OCI-LY7 (cell line): ENCODE data around the gene HSF2. TPM values are rescaled to one million over a fixed set of nuclear protein-coding genes. Genes with fewer than 3 reads are reported as not detected.

ENCODE experiments used
- BruUV-seq: library from RNA; stranded (reverse); fragments of 400-500 nt; replicated peaks from 2 replicates; lab custom pipeline; 2021; lab: Mats Ljungman, UMichigan
- CTCF ChIA-PET: fragments of 300-600 bp; sonication (Branson Sonifier 250); formaldehyde crosslinking; loops from one replicate; lab custom pipeline; 2022; ENCODE audit warnings: antibody characterized with exemption; ENCODE audit not compliant: unreplicated experiment; lab: Charles Lee
- POLR2A ChIA-PET: fragments of 300-600 bp; sonication (Branson Sonifier 250); formaldehyde crosslinking; loops from one replicate; lab custom pipeline; 2022; ENCODE audit warnings: antibody characterized with exemption; lab: Charles Lee
- DNase-seq: peaks from one replicate; pipeline ENCODE4 v3.0.0-alpha.2; 2015; ENCODE audit warnings: low spot score
- H2AFZ ChIP-seq: fragments of 200-600 bp; sonication (generic), shearing (Covaris generic); 2 replicates; pipeline ENCODE4 v1.6.1; 2014; ENCODE audit warnings: mild to moderate bottlenecking, antibody characterized with exemption, low read length, moderate library complexity
- H3K27ac ChIP-seq: fragments of 200-600 bp; sonication (generic); 2 replicates; pipeline ENCODE4 v1.5.1; 2014; ENCODE audit warnings: mixed run types, low read depth, mild to moderate bottlenecking, moderate library complexity, low read length, inconsistent platforms; ENCODE audit not compliant: poor library complexity, severe bottlenecking
- H3K36me3 ChIP-seq: fragments of 200-600 bp; sonication (generic); 2 replicates; pipeline ENCODE4 v1.6.1; 2014; ENCODE audit warnings: mild to moderate bottlenecking, antibody characterized with exemption, low read length, moderate library complexity, mixed read lengths; ENCODE audit not compliant: insufficient read depth
- H3K4me1 ChIP-seq: fragments of 200-600 bp; sonication (generic); 2 replicates; pipeline ENCODE4 v1.5.1; 2014; ENCODE audit warnings: mild to moderate bottlenecking, low read length; ENCODE audit not compliant: insufficient read depth, poor library complexity, severe bottlenecking
- H3K4me2 ChIP-seq: fragments of 200-600 bp; sonication (generic); 2 replicates; pipeline ENCODE4 v1.6.1; 2014; ENCODE audit warnings: mild to moderate bottlenecking, low read length
- H3K4me3 ChIP-seq: fragments of 200-600 bp; sonication (generic); 2 replicates; pipeline ENCODE4 v1.5.1; 2014; ENCODE audit warnings: mild to moderate bottlenecking, low read depth, low read length; ENCODE audit not compliant: poor library complexity, severe bottlenecking
- H3K79me2 ChIP-seq: fragments of 200-600 bp; sonication (generic); 2 replicates; pipeline ENCODE4 v1.6.1; 2016; ENCODE audit warnings: low read depth, mild to moderate bottlenecking, low read length, moderate library complexity, mixed read lengths; ENCODE audit not compliant: insufficient read depth
- H3K9me2 ChIP-seq: fragments of 200-600 bp; sonication (generic); 2 replicates; pipeline ENCODE4 v1.6.1; 2016; ENCODE audit warnings: mild to moderate bottlenecking, low read length, mixed read lengths; ENCODE audit not compliant: insufficient read depth
- H3K9me3 ChIP-seq: fragments of 200-600 bp; sonication (generic); 2 replicates; pipeline ENCODE4 v1.6.1; 2014; ENCODE audit warnings: mild to moderate bottlenecking, mixed run types, low read length, mixed read lengths
- H4K20me1 ChIP-seq: fragments of 200-600 bp; sonication (generic); 2 replicates; pipeline ENCODE4 v1.6.1; 2014; ENCODE audit warnings: mild to moderate bottlenecking, antibody characterized with exemption, low read length, moderate library complexity, mixed read lengths; ENCODE audit not compliant: insufficient read depth
- EZH2phosphoT487 ChIP-seq: fragments of 200-600 bp; sonication (generic); IDR thresholded peaks from 2 replicates; pipeline ENCODE4 v1.6.1; 2018; ENCODE audit warnings: low read depth, borderline replicate concordance, mild to moderate bottlenecking, mixed run types, antibody characterized with exemption, low read length, moderate library complexity, mixed read lengths
- intact Hi-C: fragments of 100-400 bp; cut with micrococcal nuclease; formaldehyde crosslinking; loops from one replicate; pipeline ENCODE4 v1.10.0; 2022; ENCODE audit not compliant: unreplicated experiment
- total RNA-seq, 2 experiments: library from RNA; depleted of rRNA in 1 of 2; stranded (reverse); fragments of >200 nt in 1 of 2; shearing (Covaris generic) in 1 of 2; gene quantifications; 2 replicates each; pipeline ENCODE4 v1.2.3, GENCODE V29; 2014 to 2022
- TF ChIP-seq, protein P1 (sequence below): fragments of 200-600 bp; sonication (generic); conservative IDR thresholded peaks from 2 replicates; pipeline ENCODE4 v1.5.1; 2014; ENCODE audit warnings: mild to moderate bottlenecking, antibody characterized with exemption, low read length, moderate library complexity, mixed read lengths

The HSF2 gene
- total RNA-seq, 2 experiments from 2014 or later: 12.1 to 29.6 TPM

DNA sequence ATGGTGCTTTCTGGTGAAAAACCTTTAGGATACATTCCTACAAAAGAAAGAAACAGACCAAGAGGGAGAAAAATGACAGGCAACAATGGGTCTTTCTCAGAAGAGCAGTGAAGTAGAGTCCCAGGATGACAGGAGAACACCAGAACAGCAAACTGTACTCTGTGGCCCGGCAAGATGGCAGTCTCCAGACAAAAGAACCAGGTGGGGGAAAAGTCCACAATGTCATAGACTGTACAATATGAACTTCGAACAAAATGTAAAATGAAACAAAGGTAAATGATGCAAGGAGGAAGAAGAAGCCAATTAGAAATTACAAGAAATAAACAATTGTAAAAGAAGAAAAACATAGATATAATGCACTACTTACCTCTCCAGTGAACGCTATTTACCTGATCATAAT lies 23.2 kb upstream of the HSF2 start:
- no peaks in the 10 kb centered on the region for H3K79me2 ChIP-seq
- no peaks in the 10 kb centered on the region for H3K9me2 ChIP-seq
- intact Hi-C loops: no loop called here
- no peaks in the 10 kb centered on the region for H3K36me3 ChIP-seq
- no TSS peak for BruUV-seq
- H2AFZ ChIP-seq: no peak overlapping the region
- H3K4me1 ChIP-seq: no peaks in the 10 kb centered on the region
- H3K4me3 ChIP-seq: no peak overlapping the region
- ChIA-PET CTCF (no interaction called here), POLR2A (interaction anchor here (1.0 kb wide), 1 partner anchor 154 kb away, joined by 3 read pairs; no protein-coding TSS in a partner anchor)
- no peak for TF ChIP-seq EZH2phosphoT487
- TF ChIP-seq, protein P1, sequence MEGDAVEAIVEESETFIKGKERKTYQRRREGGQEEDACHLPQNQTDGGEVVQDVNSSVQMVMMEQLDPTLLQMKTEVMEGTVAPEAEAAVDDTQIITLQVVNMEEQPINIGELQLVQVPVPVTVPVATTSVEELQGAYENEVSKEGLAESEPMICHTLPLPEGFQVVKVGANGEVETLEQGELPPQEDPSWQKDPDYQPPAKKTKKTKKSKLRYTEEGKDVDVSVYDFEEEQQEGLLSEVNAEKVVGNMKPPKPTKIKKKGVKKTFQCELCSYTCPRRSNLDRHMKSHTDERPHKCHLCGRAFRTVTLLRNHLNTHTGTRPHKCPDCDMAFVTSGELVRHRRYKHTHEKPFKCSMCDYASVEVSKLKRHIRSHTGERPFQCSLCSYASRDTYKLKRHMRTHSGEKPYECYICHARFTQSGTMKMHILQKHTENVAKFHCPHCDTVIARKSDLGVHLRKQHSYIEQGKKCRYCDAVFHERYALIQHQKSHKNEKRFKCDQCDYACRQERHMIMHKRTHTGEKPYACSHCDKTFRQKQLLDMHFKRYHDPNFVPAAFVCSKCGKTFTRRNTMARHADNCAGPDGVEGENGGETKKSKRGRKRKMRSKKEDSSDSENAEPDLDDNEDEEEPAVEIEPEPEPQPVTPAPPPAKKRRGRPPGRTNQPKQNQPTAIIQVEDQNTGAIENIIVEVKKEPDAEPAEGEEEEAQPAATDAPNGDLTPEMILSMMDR: no peak
- no peak overlapping the region for H3K27ac ChIP-seq
- no peaks in the 10 kb centered on the region for H3K9me3 ChIP-seq
- no peak for DNase-seq
- no peak overlapping the region for H3K4me2 ChIP-seq
- H4K20me1 ChIP-seq: no peaks in the 10 kb centered on the region

DNA sequence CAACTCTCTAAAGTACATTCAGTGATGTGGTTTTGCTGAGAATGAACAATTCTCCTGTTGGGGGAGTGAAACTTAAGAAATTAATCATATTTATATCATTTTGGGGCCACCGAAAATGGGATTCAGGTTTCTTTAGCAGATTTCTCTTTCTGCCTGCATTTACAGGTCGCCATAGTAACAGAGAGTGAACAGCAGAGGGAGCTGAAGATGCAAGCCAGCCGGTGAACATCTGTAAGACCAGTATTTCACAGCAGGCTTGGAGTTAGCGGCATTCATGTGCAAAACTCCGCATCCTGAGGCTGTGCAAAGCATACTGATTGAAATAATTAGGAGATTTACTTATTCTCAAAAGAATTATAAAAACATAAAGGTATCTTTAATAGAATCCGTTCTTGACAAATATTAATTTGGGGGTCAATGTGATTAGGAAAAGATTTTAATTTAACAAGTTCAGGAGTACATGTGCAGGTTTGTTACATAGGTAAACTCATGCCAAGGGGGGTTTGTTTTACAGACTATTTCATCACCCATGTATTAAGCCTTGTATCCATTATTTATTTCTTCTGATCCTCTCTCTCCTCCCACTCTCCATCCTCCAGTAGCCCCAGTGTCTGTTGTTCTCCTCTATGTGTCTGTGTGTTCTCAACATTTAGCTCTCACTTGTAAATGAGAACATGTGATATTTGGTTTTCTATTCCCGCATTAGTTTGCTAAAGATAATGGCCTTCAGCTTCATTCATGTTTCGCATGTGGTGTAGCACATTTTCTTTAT lies 17.8 kb upstream of the HSF2 start:
- intact Hi-C loops: loop anchor here (1.0 kb wide), 1 partner anchor 149 kb away; no protein-coding TSS in a partner anchor
- Histone ChIP-seq H3K36me3 (no peaks in the 10 kb centered on the region), H3K27ac (no peak overlapping the region), H3K79me2 (no peaks in the 10 kb centered on the region), H3K4me1 (no peaks in the 10 kb centered on the region), H4K20me1 (no peaks in the 10 kb centered on the region), H3K4me3 (no peak overlapping the region), H3K9me3 (no peaks in the 10 kb centered on the region), H3K4me2 (no peak overlapping the region), H3K9me2 (no peaks in the 10 kb centered on the region), H2AFZ (no peak overlapping the region)
- DNase-seq: peak; percentile 67
- ChIA-PET POLR2A (interaction anchor here (0.6 kb wide), 3 partner anchors 473 to 1303 kb away, joined by 3 to 6 read pairs (median 4); no protein-coding TSS in a partner anchor), CTCF (no interaction called here)
- no peak for TF ChIP-seq EZH2phosphoT487
- TF ChIP-seq, protein P1: peak; percentile 84
- BruUV-seq: no TSS peak
